HG03159 (cell line): Measurements from ENCODE around the gene CACNA1C.

Experiments used
- ATAC-seq: cut with Tn5 transposase; IDR thresholded peaks from one replicate; pipeline ENCODE4 v1.9.1; 2021; ENCODE audit warnings: mild to moderate bottlenecking, moderate library complexity; ENCODE audit not compliant: unreplicated experiment

Gene CACNA1C

DNA sequence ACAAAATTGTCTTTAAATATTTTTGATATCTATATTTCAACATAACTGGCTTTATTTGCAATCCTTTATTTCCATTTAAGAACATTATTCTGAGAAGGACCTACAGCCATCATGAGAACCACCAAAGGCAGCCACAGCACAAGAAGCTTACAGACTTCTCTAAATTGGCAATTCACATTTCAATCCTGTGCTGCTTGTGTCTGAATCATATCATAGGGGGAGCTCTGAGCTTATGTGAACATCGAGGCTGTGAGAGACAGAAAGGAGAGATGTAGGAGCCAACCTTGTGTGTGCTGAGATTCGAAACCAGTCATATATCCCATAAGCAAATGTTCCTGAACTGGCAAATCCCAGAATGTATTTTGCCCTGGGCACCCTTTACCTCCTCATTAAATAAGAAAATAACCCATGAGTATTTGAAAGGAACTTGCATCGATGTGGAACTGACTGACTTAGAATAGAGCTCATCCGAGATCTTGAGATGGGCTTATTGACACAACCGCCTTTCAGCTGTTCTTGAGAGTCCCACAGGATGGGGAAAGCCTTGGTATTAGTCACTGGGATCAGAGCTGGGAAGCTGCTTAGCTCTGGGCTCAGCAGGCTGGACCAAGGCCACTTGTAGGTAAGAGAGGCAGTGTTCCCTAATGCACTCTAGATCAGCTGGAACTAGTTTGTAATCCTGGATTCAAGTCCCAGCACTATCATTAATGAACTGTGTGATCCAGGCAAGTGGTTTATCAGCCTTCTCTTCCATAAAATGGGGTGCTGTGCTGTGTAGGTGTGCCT, 329.8 kb downstream of the CACNA1C start:
- no peak for ATAC-seq

DNA sequence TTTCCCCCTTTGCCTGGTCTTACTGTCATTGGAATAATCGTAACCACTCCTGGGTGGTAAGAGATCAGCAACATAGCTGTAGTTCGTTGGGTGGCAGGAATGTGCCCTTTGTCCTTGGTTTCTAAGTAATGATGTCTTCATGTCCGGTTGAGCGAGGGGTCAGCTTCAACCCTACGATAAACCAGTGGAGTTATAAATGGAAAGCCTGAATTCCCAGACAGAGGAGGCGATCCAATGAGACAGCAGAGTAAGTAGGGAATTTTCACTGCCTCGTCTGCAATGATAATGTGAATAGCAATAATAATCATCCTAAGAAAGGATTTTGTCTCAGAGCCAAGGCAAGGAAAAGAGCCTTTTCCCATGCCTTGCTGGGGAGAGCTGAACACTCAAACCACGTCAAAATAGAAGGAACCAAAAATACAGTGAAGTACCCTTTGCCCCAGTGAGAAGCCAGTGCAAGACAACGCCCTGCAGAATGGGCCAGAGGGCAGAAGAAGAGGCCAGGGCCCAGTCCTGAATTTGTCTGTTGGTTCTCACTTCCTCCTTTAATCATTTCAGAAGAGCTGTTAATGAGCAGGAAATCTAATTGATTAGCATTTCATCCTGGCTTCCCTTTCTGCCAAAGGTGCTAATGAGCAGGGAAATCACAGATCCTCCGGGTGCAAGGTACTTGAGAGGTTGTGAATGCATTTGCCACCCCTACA, 330.7 kb downstream of the CACNA1C start:
- no peak for ATAC-seq

DNA sequence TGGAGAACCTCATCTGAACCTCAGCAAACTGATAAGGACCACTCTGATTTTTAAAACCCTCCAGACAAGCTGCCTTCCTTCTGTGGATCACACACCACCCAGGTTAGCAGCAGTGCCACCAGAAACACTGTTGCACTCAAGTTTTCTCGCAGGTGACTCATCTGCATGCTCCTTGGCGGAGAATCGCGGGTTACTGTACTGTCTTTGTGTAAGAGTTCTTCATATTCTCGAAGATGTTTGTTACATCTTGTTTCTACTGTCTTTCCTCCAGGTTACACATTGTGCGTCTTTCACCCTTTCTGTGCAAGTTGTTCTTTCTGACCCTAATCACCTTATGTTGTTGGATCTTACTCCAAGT, 331.2 kb downstream of the CACNA1C start:
- no peak for ATAC-seq

DNA sequence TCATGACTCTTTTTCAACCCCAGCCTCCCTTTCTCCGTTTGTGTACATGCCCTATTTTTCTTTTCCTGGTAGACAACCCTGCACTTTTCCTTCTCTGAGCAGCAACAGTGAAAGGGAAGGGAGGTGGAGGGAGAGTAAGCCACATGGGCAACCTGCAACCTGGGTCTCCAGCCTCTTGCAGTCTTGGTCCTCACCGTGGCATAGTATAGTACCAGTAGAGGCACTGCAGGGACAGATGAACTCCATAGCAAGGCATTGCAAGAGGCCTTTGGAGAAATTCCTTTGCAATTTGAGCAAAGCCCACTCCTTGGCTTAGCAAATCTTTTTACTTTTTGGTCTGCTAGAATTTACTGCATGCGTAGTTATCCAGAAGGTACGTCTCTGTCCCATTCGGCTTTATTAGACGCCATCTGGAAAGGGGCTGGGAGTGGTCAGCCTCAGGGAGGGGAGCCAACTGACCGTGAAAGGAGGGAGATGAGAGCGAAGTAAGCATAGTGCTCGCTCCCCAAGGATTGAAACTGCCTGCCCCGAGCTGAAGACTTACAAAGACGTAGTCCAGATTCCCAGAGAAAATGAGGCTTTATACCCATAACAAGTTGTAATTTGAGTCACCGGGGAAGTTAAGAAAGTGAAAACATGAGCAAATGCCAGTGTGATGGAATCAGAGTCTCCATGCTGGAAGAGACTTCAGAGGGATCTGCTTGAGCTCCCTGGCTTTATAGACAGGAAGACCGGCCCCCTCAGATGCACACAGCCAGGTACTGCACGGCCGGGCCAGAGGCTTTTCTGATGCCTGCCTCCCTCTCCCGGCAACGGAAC, 332.0 kb downstream of the CACNA1C start:
- ATAC-seq = no peak

DNA sequence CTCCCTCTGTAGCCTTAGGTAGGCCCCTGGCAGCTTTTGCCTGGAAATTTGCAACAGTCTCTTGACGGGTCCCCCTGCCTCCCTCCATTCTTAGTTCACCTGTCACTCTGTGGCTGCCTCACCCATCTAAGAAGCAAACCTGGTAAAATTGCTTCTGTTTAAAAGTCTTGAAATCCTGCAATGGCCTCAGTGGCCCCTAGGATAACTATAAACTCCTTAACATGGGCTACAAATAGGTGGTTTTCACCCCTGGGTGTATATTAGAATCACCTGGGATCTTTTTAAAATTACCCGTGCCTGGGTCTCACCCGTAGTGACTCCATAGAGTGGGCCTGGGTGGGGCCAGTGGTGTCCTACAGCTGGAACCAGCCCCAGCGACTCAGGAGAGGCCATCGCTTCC, 332.7 kb downstream of the CACNA1C start:
- ATAC-seq = no peak

DNA sequence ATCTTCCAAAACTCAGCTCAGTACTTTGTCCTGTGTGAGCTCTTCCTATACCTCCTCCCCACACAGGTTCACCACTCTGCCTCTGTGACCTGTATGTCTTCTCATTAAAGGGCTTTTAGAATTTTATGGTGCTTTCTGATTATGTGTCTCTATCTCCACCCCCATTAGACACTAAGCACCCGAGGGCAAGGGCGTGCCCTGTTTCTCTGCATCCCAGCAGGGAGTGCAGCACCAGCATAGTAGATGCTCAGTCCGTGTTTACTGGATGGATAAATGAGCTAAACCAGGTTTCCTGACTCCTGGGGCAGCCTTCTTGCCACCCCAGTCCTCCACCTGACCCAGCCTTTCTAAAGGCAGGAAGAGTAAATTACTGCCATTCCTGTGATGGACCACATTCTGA, 333.8 kb downstream of the CACNA1C start:
- no peak for ATAC-seq

DNA sequence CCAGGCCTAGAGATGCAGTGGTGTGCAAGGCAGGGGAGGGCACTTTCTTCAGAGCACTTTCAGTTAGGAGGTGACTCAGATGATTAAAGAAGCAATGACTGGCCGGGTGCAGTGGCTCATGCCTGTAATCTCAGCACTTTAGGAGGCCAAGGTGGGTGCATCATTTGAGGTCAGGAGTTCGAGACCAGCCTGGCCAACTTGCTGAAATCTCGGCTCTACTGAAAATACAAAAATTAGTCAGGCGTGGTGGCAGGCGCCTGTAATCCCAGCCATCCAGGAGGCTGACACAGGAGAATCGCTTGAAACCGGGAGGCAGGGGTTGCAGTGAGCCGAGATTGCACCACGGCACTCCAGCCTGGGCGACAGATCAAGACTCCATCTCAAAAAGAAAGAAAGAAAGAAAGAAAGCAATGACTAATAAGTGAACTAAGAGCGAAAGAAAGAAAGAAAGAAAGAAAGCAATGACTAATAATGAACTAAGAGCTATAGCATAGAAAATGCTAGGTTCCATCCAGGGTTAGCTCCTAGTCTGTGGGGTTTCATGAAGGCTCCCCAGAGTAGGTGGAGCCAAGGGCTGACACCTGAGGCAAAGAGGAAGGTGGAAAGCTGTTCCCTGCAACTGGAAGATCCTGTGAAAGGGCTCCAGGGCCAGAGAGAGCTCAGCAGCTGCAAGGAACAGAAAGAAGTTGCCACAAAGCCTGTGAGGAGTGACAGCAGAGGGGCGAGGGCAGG, 334.5 kb downstream of the CACNA1C start:
- no peak for ATAC-seq

DNA sequence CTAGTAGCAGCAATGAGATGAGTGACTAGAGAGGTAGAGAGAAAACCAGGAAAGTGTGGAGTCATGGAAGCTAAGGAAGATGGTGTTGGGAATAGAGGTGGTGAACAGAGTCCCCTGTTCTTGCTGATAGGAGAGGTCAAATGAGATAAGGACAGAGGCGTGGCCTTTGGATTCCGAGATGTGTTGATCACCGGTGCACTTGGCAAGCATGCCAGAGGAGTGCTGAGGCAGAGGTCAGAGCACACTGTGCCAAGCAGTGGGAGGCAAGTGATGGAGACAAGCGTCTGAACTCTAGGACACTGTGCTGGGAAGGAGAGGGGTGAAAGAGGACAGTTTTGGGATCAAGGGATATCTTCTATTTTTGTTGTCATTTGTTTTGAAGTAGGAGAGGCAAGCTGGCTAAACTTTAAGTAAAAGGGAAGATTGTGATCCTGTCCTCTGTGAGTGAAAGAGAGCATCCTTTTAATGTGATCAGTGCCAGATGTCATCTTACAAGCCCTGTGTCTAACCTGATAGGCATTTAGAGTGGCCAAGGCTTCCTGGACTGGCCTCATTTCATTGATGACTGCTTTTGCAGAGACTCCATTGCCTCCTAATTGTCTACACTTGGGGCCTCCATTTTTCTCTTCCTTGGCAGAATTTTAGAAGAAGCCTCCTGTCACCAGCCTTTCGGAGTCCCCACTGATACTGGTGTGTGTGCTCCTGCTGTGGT, 336.4 kb downstream of the CACNA1C start:
- no peak for ATAC-seq

DNA sequence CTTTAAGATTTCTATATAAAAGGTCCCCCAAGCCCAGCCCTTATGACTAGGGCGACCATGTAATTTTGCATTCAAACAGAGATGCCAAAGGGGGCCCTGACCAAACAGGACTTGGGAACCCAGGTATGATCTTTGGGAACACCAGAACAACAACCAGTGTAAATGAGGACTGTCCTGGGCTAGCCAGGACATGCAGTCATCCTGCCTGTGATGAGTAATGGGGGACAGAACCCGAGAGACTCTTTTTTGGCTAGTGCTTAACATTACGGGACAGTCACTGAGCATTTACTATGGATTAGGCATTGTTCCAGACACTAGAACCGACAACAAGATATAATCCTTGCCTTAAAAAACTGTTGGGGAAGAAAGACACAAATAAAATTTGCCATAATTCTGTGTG, 337.3 kb downstream of the CACNA1C start:
- ATAC-seq = no peak

DNA sequence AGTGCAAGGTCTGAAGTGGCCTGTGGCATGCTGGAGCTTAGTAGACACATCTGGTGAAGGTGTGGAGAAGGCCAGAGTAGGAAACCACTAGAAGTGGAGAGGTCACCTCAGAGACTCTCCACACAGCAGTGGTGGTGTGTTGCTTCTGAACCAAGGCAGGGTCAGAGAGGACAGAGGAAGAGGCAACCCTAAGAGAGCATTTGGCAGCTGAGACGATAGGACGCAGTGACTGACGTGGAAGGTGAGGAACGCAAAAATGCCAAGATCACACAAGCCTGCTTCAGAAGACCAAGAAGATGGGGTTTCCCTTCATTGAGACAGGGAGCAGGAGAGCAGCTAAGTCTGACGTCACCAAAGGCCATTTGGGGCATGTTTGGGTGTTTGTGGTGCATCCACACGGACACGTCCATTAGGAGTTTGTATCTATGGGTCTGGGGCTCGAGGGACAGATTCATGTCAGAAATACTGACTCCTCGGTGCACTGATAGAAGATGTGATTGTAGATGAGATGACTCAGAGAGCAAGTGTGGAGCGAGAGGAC, 338.1 kb downstream of the CACNA1C start:
- no peak for ATAC-seq

DNA sequence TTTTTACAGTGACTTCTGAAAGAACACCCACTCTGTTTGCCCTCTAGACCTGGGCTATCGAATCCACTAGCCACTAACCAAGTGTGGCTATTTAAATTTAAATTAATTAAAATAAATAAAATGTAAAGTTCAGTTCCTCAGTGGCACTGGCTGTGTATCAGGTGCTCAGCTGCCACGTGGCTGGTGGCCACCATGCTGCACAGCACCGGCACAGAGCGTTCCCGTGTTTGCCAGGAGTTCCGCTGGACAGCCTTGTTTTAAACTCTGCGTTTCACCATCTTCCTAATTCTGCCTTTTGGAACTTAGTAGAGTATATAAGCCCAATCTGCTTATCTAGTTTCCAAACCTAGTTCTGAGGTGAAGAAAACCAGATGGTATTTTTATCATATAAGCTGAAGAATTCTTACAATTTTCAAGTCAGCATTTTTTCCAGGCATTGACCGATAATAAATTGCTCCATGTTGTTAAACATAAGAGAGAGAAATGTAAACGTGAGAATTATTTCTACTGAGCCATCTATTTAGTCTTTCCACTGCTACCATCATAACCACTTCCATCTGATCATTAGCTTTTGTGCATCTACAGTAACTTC, 339.0 kb downstream of the CACNA1C start:
- ATAC-seq = no peak

DNA sequence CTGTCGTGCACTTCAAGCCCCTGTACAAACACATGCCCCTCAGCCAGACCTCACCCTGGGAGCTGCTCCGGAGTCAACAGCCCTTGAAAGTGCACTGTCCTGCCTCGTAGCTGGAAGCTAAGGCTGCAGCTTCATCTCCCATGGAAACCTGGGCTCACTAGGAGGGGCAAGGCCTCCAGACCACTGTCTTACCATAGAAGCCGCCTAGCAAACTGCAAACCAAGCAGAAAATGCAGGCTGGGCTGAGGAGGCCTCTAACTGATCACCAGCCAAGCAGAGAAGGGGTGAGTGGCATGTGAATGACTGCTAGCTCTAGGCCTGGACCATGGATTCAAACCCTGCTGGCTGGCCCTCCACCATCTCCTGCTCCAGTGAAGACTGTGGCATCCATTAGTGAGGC, 340.2 kb downstream of the CACNA1C start:
- no peak for ATAC-seq

DNA sequence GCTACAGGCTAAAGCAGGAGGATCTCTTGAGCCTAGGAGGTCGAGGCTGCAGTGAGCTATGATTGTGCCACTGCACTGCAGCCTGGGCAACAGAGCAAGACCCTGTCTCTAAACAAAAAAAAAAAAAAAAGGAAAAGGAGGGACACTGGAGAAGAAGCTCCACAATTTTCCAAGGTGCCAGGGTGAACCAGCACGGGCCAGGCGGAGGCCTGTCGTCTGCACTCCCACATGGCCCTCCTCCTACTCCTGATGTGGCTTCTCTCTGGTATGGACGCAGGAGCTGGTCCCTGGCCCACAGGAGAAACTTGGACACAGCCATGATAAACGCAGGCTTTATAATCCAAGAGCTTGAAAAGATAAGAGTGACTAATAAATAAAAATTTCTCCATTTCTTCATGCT, 341.2 kb downstream of the CACNA1C start:
- ATAC-seq = no peak

DNA sequence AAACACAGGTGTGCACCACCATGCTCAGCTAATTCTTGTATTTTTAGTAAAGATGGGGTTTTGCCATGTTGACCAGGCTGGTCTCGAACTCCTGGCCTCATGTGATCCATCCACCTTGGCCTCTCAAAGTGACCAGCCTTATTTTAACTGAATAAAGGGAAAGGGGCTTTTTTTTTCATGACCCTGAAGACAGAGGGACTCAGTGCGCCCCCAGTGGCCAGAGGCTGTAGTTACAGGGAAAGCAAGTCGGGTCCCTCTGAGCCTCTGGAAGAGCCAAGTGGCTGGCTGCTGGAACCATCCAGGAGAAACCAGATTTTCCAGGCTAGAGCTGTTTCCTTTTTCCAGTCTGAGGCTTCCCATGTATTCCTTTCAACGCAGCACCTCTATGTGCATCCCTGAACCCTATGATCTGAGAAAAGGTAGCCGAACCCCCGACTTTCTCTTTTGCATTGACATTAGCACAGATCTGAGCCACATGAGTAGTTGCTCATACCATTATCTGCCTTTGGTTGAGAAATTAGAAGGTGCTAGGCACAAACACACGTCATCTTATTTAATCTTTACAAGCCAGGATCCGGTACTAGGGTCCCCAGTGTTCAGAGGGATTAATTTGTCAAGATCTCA, 342.7 kb downstream of the CACNA1C start:
- ATAC-seq = no peak

DNA sequence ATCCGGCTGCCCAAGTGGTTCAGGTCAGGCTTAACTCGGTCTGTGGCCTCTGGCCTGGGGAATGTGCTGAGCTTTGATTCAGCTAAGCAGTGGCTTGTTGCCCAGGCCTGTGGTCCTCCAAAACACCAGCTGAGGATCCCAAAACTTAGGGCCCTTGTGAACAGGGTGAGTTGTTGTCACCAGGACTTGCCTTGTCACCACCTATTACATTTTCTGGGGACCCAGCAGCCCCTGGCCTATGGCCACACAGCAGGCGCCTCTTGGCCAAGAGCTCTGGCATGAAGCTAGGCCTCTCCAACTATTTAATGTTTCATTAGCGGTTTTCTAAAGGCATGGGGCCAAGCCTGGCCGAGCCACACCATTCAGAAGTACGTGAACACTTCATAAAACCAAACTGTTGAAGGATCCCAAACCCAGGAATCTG, 343.7 kb downstream of the CACNA1C start:
- ATAC-seq = no peak

DNA sequence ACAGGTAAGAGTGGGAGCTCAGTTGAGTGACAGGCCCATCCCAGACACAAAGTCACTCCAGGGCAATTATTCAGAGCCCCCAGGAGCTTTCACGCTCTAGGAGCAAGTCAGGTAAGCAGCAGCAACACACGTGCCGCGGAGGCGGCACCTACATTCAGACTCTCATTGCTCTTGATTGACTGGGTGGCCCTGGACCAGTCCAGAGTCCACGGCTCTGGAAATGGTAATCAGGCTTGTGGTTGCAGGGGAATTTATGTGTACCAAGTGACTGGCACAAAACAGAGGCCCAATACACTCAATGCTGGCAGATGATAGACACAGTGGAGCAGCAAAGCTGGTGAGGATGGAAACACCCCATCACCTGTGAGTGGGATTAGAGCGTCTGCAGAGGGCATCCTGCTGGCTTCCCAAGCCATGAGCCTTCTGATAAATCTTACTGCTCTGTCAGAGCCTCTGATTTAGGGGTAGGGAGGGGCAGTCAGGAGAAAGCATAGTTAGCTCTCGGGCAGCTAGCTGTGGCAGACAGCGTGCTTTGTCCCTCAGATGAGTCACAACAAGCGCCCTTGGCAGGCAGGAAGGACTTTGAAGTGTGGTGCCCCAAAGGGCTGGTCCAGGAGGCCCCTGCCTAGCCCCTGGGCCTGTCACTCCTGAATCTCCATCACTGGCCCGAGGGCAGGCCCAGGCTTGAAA, 344.7 kb downstream of the CACNA1C start:
- ATAC-seq = no peak

DNA sequence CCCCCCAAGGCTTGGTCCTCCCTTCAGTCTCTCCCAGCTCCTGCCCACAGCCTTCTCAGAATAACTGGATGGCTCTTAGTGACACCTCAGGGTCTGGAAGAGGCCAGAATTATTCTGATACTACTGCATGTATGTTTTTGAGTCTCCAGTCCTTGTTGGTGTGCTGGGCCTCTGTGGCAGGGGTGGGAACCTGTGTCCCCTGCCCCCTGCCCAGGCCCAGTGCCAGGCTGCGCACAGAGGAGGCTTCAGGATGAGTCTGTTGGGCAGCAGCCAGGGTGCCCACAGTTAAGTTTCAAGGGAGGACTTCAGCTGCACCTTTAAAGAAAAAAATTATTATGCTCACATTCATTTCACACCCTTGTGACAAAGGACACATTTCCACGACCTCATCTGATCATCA, 348.3 kb downstream of the CACNA1C start:
- no peak for ATAC-seq

DNA sequence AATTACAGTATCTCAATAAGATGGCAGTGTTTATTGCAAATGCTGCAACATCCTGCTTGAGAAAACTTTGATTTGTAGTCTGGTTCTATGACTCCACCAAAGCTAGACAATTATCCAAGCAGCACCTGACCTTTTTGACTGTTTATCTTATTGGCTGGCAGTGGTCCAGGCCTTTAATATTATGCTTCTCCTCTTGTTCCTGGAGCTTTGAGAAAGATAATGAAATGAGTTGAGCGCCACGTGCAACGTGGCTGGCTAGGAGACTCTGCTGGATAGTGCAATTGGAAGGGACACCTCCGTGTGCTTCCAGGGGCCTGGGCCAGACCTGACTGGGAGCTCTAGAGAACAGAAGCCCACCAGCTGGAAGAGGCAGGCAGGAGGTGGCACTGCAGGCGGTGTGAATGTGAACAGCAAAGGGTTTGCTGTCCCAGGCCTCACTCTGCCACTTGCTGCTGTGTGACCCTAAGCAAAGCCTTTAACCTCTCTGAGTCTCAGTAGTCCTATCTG, 349.3 kb downstream of the CACNA1C start:
- no peak for ATAC-seq
